CD4-positive, alpha-beta T cell treated with Interferon alpha-2 for 1 hour (primary cell): ENCODE data around the gene FAM131A.
A peak's percentile ranks its signal among the peaks of the same experiment; 100 is the strongest.
"Not testable (repeated sequence)": the region's sequence is repeated elsewhere in the genome, so short reads cannot be mapped to it uniquely, and the experiment has no call there.

Experiments used
- DNase-seq, 2 donors: peaks; one replicate each; pipeline ENCODE4 v3.0.0-alpha.2; 2020 to 2022

The FAM131A gene

DNA sequence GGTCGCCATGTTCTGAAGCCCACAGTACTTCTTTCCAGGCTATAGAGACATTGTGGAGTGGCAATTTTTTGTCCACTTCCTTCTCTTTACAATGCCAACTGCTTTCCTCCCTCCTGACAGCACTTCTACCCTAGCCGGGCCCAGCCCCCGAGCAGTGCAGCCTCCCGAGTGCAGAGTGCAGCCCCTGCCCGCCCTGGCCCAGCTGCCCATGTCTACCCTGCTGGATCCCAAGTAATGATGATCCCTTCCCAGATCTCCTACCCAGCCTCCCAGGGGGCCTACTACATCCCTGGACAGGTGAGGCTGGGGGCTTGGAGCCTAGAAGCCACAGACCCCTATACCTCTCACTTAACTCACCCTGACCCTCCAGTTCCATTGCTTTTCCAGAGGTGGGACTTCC lies 20.2 kb upstream of the FAM131A start:
- DNase-seq, result no peak

DNA sequence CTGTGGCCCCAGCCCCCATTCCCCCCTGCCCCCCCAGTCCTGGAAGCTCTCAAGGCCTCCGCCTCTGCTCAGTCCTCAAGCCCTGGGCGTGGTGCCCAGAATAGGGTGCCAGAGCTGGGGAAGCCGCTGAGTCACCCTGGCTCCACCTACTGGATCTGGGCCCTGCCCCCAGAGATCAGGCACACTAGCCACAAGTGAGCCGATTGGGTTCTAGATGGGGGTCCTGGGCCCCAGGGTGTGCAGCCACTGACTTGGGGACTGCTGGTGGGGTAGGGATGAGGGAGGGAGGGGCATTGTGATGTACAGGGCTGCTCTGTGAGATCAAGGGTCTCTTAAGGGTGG lies 17.3 kb upstream of the FAM131A start:
- DNase-seq, result peak; percentile 31 to 61

DNA sequence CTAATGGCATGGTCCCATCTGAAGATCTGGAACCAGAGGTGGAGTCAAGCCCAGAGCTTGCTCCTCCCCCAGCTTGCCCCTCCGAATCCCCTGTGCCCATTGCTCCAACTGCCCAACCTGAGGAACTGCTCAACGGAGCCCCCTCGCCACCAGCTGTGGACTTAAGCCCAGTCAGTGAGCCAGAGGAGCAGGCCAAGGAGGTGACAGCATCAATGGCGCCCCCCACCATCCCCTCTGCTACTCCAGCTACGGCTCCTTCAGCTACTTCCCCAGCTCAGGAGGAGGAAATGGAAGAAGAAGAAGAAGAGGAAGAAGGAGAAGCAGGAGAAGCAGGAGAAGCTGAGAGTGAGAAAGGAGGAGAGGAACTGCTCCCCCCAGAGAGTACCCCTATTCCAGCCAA lies 15.7 kb upstream of the FAM131A start:
- no peak for DNase-seq

DNA sequence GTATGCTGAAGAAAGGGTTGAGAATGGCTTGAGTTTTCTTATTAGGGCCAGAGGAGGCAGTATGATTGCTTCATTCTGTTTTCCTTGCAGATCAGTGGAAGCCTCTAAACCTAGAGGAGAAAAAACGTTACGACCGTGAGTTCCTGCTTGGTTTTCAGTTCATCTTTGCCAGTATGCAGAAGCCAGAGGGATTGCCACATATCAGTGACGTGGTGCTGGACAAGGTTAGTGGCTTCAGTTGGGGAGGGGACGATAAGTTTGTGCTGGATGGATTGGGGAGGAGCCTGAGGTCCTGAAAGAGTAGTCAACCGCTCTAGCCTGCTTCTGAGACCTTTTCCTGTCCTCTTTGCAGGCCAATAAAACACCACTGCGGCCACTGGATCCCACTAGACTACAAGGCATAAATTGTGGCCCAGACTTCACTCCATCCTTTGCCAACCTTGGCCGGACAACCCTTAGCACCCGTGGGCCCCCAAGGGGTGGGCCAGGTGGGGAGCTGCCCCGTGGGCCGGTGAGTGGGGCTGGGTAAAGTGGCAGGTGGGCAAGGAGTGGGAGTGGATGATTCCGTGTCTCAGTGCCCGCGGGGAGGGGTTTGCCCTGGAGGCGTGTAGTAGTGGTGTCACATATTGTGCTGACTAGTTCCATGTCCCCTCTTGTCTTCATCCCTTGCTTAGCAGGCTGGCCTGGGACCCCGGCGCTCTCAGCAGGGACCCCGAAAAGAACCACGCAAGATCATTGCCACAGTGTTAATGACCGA lies 14.5 kb upstream of the FAM131A start:
- peak in 1 of 2 donors; percentile 61 for DNase-seq

DNA sequence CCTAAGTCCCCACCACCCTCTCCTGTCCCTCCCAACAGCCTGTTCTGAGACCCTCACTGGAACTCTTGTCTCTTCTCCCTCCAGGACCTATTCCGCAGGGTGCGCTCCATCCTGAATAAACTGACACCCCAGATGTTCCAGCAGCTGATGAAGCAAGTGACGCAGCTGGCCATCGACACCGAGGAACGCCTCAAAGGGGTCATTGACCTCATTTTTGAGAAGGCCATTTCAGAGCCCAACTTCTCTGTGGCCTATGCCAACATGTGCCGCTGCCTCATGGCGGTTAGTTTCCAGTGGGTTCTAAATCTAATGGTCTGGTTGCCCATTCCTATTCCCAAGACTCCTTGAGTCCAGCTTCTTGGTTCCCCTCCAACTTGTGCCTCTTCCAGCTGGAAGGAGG lies 13.7 kb upstream of the FAM131A start:
- DNase-seq, result no peak

DNA sequence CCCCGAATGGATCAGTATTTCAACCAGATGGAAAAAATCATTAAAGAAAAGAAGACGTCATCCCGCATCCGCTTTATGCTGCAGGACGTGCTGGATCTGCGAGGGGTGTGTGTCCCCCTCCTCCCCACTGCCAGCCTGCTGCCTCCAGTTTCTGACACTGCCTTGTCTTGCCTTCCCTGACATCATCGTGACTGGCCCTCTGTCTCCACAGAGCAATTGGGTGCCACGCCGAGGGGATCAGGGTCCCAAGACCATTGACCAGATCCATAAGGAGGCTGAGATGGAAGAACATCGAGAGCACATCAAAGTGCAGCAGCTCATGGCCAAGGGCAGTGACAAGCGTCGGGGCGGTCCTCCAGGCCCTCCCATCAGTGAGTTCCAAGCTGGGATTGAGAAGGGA lies 12.1 kb upstream of the FAM131A start:
- DNase-seq, result no peak

DNA sequence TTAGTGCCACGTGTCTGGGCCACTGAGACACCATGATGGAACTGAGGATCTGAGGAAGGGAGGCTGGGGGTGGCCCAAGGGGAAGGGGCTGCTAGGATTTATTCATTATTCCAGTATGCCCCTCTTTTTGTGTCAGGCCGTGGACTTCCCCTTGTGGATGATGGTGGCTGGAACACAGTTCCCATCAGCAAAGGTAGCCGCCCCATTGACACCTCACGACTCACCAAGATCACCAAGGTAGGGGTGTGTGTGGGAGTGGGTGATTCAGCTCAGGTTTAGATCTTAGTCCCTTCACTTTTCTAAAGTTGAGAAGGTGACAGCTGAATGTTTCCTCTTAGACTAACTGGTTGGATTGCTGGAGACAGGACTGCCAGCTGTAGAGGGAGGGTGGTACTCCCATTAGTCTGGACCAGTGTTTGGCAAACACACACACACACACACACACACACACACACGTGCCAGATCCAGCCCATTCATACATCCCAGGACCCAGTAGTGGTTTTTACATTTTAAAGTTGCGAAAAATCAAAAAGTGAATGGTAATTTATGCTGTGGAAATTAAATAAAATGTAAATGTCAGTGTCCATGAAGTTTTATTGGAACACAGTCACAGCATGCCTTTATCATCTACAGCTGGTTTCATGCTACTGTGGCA lies 11.6 kb upstream of the FAM131A start:
- DNase-seq, result no peak

DNA sequence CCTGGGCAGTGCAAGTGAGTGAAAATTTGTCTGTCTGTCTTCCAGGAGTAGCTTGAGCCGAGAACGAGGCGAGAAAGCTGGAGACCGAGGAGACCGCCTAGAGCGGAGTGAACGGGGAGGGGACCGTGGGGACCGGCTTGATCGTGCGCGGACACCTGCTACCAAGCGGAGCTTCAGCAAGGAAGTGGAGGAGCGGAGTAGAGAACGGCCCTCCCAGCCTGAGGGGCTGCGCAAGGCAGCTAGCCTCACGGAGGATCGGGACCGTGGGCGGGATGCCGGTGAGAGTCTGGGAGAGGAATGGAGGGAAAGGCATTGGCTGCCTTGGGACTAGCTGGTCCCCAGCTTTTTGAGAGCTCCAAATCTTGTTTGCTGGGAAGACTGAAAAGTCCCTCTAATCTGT lies 10.2 kb upstream of the FAM131A start:
- DNase-seq, result no peak

DNA sequence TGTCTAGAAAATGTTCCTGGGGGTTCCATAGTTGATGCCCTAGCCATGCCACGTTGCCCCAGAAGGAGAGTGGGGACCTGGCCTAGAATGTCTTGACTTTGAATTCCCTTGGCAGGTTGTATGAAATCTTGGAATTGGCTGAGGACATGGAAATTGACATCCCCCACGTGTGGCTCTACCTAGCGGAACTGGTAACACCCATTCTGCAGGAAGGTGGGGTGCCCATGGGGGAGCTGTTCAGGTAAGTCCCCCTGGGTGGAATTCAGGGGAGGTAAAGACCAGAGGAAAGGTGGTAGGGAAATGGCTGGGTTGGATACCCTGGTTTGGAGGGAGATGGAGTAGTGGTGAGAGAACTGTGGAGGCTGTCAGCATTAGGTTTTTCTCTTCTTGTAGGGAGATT lies 8.9 kb upstream of the FAM131A start:
- DNase-seq, result no peak

DNA sequence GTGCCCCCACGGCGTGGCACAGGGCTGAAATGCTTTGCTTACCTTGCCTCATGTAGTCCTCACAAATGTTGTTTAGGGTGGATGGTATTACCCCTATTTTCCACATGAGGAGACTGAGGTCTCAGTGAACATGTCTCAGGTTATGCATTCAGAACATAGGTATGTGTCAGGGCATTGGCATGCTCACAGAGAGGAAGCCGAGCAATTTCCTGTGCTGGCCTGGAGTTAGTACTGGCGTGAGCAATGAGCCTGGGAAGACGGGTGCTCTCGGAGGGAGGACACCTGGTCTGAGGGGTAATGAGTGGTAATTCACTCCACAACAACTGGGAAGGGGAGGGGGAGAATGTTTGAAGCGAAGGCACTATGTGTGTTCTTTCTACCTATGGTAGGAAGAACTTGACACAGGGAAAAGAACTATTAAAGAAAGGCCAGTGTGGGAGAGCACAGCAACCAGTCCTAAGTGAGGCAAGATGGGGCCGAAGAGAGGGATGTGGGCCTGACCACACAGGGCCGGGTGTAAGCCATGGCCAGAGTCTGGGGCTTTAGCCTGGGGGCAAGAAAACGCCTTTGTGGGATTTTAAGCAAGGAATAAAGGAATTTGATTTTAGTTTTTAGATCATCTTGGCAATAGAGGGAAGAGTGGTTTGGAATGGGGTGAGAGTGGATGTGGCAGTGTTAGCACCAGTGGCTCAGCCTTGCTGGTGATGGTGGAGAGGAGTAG lies 4.9 kb upstream of the FAM131A start:
- DNase-seq, result no peak

DNA sequence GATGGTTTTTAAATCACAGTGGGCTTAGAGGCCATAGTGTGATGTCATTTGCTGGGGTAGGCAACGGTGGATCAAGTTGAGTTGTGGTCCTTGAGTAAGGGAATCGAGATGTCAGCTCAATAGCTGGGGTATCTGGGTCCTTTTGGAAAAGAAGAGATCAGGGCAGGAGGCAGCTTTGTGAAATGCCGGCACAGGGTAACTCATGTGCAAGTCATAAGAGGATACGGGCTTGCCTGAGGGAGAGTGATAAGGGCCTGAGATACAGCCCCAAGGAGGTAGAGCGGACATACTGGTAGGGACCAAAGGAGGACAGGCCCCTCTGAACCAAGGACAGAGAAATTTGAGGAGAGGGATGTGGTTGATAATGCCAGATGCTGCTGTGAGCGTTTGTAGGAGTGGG lies 4.2 kb upstream of the FAM131A start:
- no peak for DNase-seq

DNA sequence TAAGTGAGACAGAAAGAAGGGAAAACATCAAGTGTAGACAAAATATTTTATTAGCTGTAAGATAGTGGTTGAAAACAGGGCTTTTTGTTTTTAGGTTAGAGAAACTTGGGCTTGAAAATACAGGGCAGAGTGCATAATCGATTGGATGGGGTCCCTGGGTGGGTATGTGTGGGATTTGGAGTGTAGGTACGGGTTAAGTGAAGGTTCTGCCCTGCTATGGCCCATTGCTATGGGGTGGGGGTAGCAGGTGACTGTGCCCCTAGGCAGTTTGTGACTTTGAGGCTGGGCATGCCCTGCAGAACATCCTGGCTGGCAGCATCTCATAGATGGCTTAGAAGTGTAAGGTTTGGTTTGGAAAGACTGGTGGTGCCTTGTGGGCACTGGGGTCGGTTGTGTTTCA lies 3.7 kb upstream of the FAM131A start:
- no peak for DNase-seq

DNA sequence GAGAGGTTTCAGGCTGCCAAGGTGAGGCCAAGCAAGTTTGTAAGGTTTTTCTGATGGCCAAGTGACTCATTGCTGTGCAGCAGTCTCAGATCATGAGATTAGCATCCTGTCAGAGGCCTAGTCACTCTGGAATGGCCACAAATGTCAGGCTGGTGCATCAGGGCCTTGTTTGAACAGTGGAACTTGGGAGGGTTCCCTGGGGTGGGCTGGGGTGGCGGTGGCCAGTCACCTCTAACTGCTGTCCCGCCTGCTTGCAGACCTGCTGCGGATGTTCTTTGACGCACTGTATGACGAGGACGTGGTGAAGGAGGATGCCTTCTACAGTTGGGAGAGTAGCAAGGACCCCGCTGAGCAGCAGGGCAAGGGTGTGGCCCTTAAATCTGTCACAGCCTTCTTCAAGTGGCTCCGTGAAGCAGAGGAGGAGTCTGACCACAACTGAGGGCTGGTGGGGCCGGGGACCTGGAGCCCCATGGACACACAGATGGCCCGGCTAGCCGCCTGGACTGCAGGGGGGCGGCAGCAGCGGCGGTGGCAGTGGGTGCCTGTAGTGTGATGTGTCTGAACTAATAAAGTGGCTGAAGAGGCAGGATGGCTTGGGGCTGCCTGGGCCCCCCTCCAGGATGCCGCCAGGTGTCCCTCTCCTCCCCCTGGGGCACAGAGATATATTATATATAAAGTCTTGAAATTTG lies 2.8 kb upstream of the FAM131A start:
- peak in 1 of 2 donors; percentile 44 for DNase-seq

DNA sequence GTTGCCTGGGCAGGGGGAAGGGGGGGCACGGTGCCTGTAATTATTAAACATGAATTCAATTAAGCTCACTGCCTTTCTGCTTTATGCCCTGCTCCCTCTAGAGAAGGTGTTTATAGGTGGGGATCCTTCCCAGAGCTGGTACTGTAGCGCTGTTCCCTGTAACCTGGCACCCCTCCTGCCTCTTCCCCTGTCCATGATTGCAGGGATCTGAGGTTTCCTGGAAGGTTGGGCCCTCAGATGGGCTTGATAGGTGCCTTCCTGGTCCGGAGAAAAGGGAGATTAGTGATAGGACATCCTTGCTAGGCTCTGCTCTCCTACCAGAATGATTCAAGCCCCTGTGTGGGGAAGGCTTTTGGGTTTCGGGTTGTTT lies 2.1 kb upstream of the FAM131A start:
- DNase-seq, result no peak

DNA sequence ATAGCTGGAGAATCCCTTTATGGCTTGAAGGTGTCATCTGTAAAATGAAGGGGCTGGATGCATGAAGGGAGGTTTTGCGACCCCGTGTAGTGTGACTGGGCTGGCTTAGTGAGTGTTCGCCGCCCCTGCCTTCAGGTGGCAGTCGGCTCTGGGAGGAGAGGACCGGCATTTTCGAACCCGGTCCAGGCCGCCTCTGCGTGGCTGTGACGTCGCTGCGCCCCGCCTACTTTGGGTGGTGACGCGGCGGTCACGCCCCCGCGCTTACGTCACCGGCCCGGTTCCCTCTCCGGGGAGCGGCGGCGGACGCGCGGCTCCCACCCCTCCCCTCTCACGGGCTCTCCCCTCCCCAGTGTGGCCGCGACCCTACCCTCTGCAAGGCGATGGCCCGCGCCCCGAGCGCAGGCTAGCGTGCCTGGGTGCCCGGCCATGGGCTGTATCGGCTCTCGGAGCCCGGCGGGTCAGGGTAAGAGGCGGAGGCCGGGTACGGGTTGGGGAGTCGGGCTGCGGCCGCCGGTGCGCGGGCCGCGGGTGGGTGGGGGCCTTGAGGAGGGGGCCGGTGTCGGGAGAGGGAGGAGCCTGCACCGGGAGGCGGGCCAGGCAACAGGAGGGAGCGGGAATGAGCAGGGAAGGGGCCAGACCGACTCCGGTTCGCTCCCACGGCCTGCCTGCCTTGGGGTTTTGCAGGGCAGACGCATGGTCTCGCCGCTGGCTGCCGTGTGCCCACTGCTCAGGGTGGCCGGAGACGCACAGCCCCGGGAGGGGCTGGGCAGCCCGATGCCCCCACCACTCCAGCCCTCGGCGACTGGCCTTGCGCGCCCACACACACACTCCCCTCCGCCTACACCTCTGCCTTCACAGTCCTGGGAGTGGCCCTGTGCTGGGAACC lies 1.5 kb upstream of the FAM131A start:
- DNase-seq, result peak; percentile 86 to 92

DNA sequence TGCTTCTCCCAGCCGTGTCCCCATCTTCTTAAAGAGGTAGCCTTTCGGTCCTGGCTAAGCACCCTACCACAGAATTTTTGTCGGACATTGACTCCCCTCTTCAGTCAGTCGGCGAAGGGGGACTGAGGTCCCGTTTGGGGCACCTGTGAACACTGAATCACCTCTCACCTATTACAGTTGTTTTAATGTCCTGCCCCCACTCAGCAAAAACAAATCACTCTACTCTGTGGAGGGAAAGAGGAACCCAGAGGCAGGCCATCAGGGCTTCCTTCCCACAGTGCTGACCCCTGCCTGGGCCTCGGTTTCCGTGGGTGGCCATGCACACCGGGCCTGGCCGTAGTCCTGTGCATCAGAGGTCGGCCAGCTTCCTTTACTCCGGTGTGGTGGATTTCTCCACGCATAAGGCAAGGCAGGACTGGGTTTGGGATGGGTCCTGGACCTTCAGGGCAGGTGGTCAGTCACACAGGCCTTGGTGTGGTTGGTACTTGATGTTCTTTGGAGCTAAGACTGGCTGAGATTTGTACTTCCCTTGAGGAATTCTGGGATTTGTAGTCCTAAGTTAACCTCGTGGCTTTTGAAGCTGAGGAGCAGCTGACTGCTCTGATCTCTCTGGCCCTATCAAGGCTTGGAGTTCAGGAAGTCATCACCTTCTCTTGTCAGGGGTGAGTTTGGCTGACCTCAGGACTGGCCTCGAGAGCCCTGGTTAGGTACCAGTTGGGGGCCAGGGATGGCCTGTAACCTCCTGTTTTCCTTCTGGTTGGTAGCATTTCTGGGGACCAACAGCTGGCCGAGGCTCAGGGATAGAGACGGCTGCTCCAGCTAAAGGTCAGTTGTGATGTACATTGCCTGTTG lies 627 bp upstream of the FAM131A start:
- no peak for DNase-seq

DNA sequence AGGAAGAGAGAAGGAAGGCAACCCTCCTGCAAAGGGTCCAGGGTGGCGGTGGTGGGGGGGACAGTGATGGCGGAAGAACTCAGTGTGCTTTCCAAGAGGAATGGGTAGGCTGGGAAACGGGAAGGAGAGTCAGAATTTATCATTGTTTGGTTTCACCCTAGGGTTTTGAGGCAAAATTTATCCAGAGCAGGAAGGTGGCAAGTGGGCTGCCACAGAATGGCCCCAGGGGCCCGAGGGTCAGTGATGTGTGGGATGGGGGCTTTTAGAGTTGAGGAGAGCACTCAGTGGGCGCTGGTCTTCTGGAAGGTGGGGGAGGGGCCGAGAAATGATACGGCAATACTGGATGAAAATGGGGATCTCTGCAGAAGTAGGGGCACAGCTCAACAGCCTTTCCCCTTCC lies 581 bp downstream of the FAM131A start:
- no peak for DNase-seq

DNA sequence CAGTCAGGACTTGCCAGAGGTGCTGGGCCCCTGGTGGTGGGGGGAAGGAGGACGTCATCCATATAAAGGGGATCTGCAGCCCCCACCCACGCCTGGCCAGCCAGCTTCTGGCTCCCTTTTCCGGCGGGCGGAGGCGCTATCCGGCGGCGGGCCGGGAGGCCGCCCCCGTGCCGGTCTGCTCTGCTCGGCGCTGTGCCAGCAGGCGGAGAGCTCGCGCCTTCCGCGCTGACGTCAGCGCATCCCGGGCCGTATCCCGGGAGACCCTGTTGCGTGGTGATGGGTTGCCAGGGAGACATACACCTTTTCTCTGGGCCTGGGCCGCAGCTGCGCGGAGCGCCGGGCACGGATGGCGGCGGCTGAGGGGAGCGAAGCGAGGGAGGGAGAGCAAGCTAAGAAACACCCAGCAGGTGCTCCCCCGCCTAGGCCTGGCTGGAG lies 1.1 kb downstream of the FAM131A start:
- DNase-seq, result peak in 1 of 2 donors; percentile 35

DNA sequence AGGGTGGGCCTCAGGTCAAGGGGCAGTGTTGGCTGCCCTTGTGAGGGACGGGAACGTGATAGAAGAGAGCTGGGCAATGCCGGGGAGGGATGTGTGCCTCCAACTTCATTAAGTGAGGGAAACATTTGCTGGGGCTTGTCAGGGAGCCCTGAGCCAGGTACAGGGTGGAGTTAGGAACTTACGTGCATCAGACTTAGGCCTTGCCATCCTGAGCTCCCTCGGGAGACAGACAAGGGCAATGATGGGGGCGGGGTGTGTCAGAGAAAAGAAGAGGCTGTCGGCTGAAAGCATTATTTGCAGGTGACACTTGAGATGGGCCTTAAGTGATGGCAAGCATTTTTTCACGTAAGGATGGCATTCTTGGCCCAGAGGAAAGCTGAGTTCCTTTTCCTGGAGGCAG lies 1.6 kb downstream of the FAM131A start:
- no peak for DNase-seq

DNA sequence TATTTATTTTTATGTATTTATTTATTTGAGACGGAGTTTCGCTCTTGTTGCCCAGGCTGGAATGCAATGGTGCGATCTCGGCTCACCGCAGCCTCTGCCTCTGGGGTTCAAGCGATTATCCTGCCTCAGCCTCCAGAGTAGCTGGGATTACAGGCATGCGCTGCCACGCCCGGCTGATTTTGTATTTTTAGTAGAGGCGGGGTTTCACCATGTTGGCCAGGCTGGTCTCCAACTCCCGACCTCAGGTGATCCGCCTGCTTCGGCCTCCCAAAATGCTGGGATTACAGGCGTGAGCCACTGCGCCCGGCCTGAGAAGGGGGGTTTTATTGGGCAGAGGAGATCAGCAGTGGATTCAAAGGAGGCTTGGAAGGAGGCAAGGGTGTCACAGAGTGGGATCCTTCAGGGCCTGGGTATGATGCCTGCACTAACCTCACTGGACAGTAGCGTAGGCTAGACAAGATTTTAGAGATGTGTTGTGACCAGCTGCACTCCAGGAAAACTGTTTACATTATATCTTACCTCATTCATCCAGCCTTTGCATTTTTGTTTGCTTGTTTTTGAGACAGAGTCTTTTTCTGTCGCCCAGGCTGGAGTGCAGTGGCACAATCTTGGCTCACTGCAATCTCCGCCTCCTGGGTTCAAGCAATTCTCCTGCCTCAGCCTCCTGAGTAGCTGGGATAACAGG lies 2.2 kb downstream of the FAM131A start:
- not testable (repeated sequence) for DNase-seq

DNA sequence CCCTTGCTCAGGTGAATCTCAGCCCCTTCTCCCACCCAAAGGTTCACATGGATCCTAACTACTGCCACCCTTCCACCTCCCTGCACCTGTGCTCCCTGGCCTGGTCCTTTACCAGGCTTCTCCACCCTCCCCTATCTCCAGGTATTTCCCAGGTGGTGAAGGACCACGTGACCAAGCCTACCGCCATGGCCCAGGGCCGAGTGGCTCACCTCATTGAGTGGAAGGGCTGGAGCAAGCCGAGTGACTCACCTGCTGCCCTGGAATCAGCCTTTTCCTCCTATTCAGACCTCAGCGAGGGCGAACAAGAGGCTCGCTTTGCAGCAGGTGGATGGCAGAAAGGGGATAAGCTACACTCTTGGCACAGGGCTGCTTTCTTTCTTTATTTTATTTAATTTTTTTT lies 4.5 kb downstream of the FAM131A start:
- no peak for DNase-seq
